Measurements from ENCODE around the gene KIF25.

KIF25 gene

GRCh38 chr6:167997642-167998041, at the start of gene KIF25:
KIF25 (plus strand) TSS chr6:167997671; CDS start chr6:168029586, 31,915 bp downstream.
- no peak for DNase-seq

GRCh38 chr6:167947716-167948115, 49.8 kb upstream of the KIF25 start:
- DNase-seq, result no peak

DNA sequence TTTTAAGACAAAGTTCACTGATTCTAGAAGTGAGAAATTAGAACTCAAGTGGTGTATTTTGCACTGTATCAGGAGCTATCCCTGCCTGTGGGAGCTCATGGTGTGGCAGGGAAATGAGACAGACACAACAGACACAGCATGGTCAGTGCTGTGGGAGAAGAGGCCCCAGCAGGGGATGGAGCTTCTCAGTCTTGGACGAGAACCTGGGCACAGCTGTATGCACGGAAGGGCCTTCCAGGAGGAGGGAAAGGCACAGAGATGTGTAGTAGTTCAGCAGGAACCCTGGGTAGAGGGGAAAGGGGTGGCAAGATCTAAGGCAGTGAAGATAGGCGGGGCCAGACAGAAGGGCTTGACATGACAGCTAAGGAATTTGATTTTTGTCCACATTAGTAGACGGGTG, 48.8 kb upstream of the KIF25 start:
- DNase-seq, result no peak

GRCh38 chr6:167949121-167949684, 48.3 kb upstream of the KIF25 start:
- no peak for DNase-seq

GRCh38 chr6:167951781-167952511, 45.5 kb upstream of the KIF25 start:
- no peak for DNase-seq

- no peak for DNase-seq
These were observed 45.0 kb upstream of the KIF25 start for GRCh38 chr6:167952512-167952859.

DNA sequence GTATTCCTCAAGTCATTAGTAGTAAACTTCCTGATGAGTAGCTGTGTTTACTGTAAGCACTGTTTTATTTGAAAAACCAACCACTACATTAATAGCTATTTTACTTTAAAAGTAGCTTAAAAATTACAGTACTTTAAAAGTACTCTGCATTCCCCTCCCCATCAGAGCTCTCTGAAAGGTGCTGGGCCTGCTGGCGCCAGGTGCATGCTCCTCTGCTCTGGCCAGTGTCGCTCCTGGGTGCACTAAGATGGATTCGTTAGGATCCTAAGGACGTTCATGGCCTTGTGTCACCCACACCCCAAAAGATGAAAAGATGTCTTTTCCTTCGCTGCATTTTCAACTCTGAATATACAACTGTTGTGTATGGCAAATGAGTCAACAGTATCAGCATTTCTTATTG, 43.9 kb upstream of the KIF25 start:
- DNase-seq, result no peak

DNA sequence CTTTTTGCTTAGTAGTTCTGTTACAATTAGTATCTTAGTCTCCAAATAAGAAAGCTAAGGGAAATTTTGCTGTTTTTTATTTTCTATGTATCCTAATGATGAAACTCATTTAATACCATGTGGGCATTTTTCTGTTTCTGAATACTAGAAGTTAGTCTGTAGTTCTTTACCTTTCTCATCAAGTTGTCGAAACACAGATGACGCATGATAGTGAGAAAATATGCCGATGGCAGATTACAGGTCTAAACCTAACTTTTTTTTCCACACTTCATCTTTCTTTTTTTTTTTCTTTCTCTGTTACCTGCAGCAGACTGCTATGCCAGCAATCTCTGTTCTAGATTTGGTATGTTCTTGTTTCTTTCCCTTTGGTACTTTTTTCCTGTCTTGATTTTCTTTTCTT, 43.3 kb upstream of the KIF25 start:
- DNase-seq, result no peak

DNA sequence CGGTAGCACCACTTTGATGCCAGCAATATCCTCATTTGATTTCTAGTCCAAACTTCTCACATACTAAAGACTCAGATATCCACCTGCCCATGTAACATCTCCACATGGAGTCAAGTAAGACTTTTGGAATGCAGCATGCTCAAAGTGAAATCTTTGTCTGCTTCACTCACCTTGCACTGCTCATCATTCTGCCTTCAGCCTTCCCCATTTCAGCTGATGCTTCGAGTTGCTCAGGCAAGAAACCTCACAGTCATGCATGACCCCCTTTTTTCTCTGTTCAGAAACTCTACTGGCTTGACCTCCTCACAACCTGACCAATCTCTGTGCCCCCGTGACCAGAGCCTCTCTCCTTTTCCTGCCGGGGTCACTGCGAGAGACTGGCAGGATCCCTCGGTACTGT, 41.0 kb upstream of the KIF25 start:
- no peak for DNase-seq

DNA sequence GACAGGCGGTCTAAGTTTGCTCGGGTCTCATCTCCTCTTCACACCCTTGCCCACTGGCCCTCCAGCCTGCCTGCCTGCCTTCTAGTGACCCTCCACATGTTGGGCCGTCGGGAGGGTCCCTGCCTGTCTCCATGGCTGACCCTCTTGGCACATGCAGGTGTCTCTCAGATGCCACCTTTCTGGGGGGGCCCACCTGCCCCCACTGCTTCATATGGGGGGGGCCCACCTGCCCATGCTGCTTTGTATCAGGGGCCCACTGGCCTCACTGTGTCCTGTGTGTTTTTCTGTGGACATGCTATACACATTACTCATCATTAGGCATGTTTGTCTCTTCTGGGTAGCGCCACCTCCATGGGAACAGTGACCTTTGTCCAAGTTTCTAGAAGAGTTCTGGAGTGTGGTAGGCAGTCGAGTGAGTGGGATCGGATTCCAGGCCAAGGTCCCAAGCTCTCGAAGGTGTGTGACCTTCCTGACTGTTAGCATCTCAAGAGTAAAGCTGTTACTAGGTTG, 40.4 kb upstream of the KIF25 start:
- no peak for DNase-seq

GRCh38 chr6:167957626-167958025, 39.8 kb upstream of the KIF25 start:
- DNase-seq, result no peak

- no peak for DNase-seq
These were observed 36.9 kb upstream of the KIF25 start for GRCh38 chr6:167960579-167960978.

DNA sequence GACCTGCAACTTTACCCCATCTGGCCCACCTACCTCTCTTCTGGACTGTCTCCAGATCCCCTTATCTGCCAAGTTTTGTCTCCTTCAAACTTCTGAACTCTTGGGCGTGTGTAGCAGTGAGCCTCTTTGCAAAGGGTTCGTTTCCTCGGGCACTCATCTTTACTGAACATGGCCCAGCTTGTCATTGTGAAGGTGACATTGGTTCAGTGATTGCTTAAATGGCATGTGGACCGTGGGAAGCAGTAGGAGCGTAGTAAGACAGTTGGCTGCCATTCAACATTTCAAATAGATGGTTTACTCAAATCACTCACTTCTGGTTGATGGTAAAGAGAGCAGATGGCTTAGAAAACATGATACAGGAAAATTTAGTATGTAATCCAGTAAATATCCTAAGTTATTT, 34.8 kb upstream of the KIF25 start:
- no peak for DNase-seq

GRCh38 chr6:167963589-167964057, 33.8 kb upstream of the KIF25 start:
- DNase-seq, result no peak

DNA sequence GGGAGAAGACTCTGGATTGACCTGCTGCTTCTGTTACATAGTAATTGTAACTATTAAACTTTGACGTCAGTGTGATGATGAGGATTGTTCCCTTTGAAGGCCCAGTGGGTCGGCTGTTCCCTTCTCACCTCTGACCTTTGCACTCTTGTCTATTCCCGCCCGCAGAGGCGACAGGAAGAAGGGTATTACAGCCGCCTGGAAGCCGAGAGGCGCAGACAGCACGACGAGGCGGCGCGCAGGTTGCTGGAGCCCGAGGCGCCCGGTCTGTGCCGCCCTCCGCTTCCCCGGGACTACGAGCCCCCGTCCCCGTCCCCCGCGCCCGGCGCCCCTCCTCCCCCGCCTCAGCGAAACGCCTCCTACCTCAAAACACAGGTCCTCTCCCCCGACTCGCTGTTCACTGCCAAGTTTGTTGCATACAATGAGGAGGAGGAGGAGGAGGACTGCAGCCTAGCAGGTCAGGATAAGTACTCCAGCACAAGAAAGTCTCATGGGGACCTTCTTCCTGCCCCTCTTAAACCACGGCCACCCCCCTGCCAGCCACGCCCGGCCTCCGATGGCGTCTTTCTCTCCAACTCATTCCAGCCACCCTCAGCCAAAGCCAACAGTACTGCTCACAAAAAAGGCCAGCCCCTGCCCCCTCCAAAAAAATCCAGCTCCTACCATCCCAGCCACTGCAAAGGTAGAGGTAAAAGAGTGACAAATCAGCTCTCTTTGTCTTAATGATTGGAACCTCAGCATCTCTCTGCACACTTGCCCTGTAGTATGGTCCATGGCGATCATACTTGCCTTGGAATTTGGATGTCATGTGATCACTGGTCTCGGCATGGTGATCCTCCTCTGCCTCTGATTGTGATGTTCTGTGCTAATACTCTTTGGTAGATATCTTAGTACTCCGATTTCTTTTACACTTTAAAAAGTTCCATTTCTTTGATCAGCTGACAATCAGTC, 31.6 kb upstream of the KIF25 start:
- DNase-seq, result no peak

- no peak for DNase-seq
These were observed 30.9 kb upstream of the KIF25 start for GRCh38 chr6:167966540-167966905.

- DNase-seq, result no peak
These were observed 29.4 kb upstream of the KIF25 start for GRCh38 chr6:167968091-167968490.

- DNase-seq, result no peak
These were observed 27.2 kb upstream of the KIF25 start for GRCh38 chr6:167970230-167970629.

DNA sequence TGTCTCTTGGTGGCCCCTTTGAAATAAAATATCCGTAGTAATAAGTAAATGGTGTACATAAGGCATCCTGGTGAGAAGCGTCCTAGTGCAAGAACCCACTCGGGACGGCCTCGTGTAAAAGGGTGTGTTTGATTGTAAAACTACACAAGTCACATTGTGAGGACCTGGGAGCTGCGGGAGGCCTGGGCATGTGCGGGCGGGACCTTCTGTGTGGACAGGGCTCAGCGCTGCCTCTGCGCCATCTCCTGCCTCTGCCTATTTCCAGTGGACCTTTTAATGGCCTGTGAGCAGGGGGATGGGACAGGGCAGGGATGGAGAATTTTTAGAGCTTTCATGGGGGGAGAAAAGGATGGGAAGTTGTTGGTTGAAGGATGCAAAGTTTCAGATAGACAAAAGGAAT, 25.3 kb upstream of the KIF25 start:
- no peak for DNase-seq

DNA sequence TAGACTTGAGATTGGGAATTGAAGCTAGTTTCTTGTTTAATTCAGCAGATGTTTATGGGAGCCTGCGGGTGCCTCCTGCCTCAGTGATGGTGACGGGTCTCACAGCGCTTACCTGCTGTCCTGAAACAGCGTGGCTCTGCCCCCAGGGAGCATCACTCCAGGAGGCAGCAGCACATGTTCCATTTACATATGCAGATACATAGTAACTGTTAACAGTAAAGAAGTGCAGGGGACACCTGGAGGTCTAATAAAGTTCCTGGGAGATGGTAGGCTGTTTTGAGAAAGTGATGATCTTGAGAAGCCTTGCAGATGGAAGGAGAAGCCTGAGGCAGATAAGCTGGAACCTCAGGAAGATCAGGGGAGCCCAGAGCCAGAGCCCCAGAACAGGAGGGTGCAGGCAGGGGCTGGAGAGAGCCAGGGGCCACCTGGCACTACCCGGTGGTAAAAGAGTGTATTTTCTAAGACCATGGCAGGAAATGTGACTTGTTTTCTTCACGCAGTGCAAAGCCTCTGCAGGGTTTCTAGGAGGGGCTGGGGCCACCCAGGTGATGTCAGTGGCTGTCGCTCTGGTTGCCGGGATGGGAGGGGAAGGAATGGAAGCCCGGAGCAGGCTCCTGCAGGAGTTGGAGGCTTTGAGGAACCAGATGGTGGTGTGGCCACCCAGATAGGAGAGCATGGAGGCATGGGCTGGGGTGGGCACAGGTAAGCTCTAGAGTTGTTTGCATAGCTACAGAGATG, 24.2 kb upstream of the KIF25 start:
- DNase-seq, result no peak

GRCh38 chr6:167974640-167975344, 22.7 kb upstream of the KIF25 start:
- DNase-seq, result no peak

- no peak for DNase-seq
These were observed 22.0 kb upstream of the KIF25 start for GRCh38 chr6:167975458-167975857.
